NCI-H1092 (cell line): ENCODE results near the gene SHISA9.

Source experiments
- DNase-seq: peaks from one replicate; lab custom pipeline; 2025; lab: John Stamatoyannopoulos, UW

SHISA9 gene

DNA sequence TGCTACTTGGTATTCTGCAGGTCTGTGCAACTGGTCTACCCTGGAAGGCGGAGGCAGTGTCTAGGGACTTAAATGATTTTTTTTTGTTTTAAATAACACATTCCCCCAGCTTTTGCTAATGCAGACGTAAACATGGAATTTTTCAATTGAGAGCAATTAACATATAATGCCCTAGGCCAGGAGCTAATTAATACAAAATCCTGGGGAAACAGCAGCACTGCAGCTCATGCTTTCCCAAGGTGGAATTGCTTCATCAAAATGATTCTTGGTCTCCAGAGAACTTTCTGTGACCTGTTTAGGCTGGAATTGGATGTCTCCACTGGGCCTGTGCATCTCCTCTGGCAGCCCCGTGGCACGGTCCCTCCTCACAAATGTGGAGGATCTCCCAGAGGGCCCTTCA, 50.6 kb downstream of the SHISA9 start:
- DNase-seq, result no peak

DNA sequence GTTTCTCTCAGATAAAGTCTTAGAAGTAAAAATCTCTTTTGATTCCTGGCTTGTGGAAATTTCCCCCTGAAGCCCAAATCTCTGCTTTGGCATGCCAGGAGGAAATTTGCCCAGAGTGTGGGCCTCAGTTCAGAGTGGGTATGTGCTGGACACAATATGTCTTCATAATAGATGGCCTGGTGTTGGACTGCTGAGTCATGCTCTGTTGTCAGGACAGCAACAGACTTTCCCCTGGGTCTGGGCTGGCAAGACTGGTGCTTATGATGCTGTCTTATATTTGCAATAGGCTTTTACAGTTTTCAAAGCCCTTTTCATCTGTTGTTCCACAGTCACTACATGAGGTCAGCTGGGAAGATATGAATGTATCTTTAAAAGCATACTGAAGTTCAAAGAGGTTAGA, 57.0 kb downstream of the SHISA9 start:
- DNase-seq, result no peak

DNA sequence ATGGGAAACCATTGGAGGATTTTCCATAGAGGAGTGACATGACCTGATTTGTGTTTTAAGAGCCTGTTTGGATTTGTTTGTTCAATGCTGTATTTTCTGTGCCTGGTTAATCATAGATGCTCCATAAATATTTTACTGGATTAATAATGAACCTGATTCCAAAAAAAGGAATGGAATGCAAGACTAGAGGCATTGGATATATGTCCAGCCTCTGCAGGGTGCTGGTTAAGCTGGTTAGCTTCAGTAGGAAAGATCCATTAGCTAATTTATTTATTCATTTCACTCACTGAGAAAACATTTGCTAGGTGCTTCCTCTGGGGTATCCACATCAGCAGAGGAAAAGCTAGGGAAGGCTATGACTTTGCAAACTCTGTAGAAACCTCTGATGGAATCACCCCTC, 57.7 kb downstream of the SHISA9 start:
- no peak for DNase-seq

DNA sequence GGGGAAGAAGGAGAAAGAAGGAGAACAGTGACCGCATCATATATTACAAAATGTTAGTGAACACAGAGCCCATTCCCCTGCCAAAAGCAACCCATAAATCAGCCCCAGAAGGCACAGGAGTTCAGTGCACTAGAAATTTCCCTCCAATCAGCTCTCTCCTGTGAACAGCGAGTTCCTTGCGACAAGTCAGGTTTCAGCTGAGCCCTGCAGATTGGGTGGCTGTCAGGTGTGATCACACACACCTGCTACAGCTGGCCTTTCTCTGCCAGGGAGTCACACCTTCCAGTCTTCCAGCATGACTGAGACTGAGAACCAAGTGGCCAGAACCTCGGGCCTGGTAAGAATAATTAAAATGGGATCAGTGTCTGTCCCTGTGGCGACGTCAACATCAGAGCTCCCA, 60.2 kb downstream of the SHISA9 start:
- DNase-seq, result no peak

DNA sequence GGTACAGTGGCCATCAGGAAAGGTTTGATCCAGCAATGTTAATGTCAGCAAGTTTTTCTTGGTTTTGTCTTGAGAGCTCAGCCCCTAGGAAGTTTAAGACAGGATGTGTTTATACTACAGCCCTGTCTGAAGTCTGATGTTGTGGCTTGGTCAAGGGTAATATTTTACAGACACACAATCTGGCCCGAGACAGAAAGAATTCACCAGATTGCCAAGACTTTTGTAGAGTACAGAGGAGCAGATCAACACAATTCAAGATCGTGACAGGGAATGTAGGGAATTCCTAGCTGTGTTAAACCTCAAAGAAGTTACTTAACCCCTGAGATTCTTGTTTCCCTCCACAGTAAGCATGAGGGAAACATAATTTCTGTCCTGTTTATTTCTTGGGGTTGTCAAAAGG, 63.1 kb downstream of the SHISA9 start:
- no peak for DNase-seq

DNA sequence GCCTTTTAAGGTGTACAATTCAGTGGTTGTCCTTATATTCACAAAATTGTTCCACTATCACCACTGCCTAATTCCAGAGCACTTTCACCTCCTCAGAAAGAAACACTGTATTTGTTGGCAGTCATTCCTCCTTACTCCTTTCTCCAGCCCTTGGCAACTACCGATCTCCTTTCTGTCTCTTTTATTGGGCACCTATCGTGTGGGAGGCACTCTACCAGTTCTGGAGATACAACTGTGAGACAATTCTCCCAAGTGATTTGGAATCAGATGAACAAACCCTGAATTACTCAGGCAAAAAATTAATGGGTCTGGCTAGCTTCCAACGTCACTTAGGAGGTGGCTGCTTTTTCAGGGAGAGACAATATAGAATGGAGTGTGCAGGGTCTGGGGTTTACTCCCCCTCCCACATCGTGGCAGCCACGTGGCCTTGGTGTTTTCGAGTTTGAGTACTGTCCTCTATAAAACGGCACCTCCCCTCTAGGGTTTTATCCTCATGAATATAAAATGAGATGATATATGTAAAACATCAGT, 63.9 kb downstream of the SHISA9 start:
- DNase-seq, result no peak

DNA sequence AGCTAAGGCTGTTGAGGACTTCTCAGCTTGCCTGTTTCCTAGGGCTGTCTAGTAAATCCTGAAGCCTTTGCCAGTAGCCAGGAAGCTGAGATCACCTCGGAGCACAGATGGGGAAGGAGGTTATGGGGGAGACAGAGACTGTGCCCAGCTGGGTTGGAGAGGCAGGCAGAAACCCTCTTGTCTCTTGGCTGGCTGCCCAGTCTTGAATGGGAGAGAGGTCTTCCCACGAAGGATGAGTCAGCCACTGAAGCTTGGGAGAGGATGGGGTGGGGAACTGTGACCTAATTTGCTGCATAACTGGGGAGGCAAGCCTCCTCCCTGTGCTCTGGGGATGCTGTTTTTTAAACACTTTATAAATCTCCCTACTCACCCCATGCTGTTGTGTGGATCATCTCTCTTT, 69.8 kb downstream of the SHISA9 start:
- DNase-seq, result peak; percentile 92

DNA sequence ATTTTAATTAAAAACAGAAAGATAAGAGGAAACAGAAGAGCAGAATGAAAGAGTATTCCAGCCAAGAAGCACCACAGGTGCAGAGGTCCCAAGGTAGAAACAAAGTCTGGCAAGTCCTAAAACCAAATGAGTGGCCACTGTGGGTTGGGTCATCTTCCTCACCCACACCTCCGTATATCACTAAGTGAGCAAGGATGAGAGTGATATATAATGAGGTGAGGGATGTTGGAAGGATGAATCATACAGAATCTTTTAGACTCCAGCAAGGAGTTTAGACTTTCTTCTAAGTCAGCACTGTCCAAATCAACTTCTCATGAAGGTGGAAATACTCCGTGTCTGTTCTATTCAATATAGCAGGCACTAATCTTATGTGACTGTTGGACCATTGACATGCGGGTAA, 70.8 kb downstream of the SHISA9 start:
- no peak for DNase-seq

DNA sequence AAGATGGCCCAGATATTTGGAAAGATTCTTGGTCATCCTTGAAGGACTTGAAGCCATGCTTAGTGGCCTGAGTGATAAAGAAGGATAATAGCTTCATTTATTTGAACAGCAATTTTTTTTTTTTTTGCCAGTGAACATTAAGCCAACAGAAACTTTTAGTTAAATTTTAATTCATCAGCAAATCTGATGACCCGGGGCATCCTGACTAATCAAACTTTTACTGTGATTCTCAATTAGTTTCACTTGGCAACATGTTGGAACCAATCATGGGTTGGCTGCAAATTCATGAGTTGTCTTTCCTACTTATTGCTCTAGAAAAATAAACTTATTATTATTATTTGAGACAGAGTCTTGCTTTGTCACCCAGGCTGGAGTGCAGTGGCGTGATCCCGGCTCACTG, 74.4 kb downstream of the SHISA9 start:
- no peak for DNase-seq

DNA sequence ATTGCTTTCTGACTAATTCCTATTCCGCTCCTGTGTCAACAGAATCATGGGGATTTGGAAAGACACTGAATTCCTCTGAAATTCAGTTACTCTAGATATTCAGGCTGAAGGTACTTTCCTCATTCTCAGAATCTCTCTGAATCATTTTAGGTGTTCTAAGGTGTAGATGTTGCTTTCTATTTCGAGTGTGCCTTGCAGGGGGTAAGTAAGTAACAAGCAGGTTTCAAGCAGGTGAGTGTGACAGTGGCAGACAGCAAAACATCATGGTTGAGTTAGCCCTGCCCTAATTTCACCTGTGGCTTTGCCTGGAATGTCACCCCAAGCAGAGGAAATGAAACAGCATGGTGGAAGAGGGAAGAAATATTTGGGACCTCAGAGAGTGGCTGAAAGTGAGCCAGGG, 75.1 kb downstream of the SHISA9 start:
- no peak for DNase-seq

DNA sequence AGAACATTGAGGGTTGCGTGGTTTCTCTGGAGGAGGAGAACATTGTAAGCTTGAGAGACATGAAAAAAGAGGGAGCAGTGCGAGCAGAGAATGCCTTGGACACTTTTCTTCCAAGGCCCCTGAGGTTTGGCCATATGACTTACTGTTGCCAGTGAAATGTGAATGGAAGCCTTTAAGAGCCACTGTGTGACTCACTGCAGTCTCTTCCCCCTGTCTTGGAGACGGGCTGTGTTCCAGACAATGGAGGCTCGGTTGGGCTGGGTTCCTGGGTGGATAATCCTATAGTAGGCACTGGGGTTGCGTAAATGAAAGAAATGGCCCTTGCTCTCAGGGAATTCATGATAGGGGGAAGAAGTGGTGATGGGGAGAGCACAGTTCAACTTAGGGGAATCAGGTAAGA, 75.5 kb downstream of the SHISA9 start:
- no peak for DNase-seq

DNA sequence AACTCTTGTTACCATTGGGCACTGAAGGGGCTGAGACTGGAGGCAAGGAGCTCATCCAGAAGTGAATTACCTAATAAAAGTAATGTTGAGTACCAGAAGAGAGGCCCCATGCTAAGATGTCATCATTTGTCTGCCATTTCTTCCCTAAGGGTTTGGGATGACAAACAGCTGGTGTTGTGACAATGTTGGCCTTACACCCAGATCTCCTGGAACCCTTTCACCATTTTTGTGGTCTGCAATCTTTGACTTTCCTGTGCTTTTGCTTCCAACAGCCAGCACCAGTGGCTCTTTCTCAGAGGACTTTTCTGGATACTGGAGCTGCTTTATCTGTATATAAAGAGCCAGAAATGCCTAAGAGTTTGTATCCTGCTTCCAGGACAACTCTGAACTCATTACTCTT, 84.1 kb downstream of the SHISA9 start:
- no peak for DNase-seq

DNA sequence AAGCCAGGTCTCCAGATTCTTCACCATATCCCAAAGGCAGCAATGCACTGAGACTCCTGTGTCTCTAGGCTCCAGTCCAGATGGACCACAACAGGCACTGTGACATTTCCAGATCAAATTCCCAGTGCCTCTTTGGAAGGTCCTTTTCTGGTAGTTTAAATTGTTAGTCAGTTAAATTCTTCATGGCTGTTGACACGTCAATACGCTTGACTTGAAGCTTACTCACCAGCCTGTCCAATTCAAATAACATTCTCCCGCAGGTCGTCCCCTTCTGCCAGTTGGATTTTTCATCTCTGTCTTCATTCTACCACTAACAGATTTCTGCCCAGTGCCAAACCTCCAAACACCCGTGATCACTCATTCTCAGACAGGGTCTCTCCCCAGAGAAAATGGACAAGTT, 86.7 kb downstream of the SHISA9 start:
- DNase-seq, result no peak

DNA sequence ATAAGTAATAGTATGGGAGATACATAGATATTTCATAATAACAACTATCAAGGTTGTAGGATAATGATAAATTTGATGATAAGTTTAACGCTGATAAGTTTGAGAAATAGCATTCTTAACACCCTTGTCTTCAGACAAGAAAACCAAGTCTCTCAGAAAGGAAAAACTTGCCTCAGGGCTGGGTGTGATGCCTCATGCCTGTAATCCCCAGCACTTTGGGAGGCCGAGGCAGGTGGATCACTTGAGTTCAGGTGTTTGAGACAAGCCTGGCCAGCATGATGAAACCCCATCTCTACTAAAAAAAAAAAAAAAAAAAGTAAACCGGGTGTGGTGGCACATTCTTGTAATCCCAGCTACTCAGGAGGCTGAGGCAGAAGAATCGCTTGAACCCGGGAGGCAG, 90.7 kb downstream of the SHISA9 start:
- DNase-seq, result no peak

DNA sequence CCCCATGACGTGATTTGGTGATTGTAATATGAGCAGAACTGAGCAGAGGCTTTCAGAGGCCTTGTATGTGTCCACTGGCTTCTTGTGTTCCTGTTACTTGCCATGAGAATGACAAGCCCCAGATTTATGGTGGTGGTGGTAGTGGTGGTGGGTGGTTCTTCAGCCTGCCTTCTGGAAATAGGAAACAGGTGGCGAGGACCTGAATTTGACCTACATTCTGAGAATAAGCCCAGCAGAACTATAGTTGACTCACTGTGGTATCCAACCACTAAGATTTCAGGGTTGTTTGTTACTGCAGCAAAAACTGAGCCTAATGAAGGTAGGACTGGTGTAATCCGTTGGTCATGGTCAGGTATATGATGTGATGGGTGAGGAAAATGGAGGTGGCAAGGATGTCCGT, 93.0 kb downstream of the SHISA9 start:
- DNase-seq, result no peak

DNA sequence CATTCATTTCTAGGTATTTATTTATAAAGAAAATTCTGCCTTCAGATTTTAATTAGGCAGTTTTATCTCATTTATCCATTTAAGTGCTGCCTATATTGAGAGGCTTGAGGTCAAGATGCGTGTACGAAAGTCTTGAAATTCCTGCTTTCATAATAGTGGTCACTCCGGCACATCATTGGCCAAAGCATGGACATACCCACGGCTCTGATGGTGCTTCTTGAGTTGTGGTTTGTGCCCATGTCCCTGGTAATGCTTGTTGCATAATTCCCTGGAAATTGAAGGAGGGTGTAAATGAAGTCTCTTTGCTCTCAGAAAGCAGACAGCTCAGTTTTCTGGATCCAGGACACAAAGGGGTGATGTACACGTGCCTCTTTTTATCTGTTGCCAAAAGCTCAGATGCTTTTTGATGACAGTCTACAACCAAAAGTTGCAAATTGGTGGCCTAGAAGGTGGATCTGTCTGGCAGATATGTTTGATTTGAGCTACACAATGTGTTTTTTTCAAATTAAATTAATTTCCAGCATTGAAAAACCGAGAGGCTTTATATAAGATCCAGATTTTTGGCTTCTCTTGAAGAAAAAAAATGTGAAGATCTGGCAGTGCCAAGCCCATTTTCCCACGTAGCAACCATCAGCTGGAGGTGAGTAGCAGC, 94.4 kb downstream of the SHISA9 start:
- DNase-seq, result no peak

DNA sequence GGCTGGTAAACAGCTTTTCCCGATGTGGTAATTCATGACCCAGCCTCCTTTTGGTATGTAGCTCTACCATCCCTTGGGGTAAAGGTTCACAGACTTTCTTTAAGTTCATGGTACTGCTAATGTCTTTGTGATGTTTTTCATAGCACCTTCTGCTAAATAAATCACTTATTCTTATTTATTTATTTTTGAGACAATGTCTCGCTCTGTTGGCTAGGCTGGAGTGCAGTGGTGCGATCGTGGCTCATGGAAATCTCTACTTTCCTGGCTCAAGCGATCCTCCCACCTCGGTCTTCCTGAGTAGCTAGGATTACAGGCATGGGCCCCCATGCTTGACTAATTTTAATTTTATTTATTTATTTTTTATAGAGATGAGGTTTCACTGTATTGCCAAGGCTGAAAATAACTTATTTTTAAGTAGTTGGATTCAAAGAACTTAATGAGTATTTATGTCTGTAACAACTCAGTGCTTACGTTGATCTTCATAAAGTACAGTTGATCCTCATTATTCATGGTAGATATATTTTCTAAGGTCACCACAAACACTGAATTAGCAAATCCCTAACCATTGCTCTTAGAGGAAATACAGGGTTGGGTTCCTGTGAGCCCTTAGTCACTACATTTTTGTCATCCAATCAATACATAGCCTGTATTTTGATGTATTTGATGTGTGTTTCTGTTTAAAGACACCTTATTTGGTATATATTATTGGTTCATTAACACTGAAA, 97.1 kb downstream of the SHISA9 start:
- DNase-seq, result no peak

DNA sequence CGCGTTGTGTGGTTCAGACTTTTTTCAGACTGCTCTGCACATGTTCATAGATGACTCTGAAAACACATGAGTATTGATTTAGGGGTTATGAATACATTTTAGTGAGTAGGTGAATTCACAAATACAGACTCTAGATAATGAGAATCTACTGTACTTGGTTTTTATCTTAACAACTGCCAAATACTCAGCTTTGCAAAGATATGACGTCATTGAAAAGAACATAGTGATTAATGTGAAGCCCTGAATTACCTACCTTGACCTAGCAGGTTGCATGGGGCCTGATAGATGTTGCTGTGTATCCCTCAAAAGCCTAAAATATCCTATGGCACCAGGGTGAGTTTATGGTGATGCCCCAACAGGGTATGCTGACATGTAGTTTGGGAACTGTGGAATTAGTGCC, 98.0 kb downstream of the SHISA9 start:
- DNase-seq, result no peak

DNA sequence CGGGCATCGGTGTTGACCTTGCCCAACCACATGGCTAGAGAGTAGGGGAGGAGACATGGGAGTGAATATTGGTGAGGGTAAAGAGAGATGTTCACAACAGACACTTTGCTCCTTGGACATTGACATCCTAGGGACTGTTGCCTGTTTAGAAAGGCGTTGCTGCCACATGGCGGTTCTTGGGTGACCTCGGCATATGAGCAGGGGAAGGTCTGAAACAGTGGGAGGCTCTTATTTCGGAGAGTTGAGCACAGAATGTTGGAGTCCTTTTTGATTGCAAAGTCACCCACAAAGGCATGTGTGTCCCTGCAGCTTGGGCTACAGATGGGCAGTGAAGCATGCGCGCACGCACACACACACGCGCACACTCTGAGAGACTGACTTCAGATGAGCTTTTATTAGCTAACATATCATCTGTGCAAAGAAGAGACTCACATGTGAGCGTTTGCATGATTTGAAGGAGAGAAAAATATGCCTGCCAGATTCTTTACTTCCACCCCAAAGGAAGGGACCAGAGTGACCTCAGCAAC, 104.4 kb downstream of the SHISA9 start:
- no peak for DNase-seq

DNA sequence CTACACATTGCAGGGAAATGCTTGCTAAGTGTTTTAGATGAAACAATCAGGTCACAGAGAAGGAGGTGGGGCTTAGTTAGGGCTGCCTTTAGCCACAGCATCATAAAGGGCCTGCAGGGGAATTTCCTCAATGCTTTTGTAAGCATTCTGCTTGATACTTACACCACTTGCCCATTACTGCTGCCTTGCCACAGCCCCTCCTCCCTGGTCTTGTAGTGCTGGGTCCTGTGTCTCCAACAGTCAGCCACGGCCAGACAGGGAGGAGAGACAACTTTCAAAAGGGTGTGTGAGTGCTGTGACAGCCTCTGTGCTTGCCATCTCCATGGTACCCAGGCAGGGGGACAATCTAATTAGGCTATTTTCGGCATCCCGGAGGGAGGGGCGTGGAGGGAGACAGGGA, 111.2 kb downstream of the SHISA9 start:
- no peak for DNase-seq

DNA sequence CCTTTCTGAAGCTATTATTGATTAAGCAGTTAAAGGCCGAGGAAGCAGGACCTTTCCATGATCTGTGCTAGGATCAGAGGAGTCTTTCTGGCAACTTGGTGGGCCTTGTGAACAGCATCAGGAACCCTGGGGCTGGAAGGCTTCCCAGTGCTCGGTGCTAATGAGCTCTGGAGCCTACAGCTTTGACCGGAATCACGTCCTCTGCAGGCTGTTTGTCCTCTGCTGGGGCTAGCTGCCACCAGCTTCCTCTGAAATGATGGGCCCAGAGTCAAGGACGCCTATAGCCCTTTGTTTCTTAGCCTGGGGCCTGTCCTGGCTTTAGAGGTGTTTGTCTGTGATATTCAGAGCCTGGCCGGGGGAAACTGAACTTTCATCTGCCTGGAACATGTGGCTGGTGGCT, 111.6 kb downstream of the SHISA9 start:
- DNase-seq, result no peak

DNA sequence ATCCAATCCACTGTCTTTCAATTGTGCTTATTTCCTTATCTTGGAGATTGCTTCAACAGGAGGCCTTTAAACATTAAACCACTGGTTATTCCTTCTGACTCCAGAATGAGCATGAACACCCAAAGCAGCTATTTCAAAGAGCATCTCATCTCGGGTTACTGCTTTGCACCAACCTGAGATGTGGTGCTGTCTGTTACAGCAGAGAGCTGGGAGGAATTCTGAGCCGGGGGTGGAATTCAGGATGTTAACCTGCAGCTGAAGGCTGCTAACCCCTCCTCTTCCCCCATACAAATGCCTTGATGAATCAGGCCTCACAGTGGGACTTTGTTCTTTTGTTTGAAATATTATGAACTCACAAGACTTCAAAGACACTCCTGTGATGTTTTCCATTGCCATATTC, 113.1 kb downstream of the SHISA9 start:
- no peak for DNase-seq

DNA sequence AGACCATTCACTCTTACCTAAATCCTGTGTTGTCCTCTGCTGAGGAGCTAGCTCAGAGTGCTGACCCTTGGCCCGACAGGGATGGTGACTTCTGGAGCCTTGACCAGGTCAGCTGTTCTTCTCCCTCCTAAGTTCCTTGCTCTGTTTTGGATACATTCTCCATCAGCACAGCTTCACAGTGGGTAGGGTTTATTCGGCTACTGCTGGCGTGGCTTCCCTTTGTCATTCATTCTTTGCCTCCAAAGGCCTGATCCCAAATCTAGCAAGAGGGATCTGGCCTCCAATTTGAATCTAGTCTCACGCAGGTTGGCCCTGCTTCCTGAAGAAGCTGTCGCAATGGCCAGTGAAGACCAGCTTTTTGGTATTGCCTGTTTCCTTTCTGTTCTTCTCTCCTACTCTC, 116.6 kb downstream of the SHISA9 start:
- DNase-seq, result no peak

DNA sequence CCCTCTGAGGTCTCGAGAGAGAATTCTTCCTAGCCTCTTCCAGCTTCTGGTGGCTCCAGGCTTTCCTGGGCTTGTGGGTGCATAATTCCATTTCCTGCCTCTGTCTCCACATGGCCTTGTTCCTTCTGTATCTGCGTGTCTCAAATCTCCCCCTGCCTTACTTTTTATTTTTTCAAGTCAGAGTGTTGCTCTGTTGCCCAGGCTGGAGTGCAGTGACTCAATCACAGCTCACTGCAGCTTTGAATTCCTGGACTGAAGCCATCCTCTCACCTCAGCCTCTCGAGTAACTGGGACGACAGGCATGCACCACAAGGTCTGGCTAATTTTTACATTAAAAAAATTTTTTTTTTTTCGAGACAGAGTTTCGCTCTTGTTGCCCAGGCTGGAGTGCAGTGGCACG, 120.6 kb downstream of the SHISA9 start:
- no peak for DNase-seq
